ENCODE results near the gene ABCF2.

Gene ABCF2

GRCh38 chr7:151168787-151169162 is 58.2 kb downstream of the ABCF2 start:
- no peak for TF ChIP-seq CTCF (IDR thresholded peaks at IDR 0.05)

DNA sequence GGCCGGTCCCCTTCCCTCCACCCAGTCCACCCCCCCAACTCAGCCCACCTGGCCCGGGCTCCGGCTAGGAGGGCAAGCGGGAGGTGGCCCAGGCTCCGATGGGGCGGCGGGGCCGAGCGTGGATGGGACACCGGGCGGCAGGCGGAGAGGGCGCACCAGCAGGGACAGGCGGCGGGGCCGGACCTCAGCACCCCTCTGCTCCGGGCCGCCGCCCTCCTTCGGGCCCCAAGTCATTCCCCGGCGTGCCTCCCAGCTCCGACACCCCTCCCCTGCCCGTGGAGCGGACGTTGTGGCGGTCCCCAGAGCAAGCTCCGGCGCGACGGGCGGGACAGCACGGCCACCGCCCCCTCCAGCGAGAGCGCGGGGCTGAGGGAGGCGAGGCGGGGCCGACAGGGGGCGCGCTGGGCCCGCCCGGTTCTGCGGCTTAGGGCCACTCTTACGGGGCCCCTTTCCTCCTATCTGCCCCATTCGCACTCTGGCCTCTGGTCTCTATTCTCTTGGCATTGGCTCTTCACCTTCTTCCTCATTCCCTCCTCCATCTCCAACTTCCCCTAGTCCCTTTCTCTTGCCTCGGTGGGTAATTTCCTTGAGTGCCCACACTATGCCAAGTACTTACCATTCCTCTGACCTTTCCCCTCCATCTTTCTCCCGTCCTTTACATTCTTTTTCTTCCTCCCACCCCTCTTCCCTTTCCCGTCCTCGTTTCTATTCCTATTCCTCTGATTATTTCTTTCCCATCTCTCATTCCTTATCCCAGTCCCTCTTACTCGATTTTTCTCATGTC is 58.8 kb downstream of the ABCF2 start:
- peak; percentile 62 for TF ChIP-seq CTCF (IDR thresholded peaks at IDR 0.05)

DNA sequence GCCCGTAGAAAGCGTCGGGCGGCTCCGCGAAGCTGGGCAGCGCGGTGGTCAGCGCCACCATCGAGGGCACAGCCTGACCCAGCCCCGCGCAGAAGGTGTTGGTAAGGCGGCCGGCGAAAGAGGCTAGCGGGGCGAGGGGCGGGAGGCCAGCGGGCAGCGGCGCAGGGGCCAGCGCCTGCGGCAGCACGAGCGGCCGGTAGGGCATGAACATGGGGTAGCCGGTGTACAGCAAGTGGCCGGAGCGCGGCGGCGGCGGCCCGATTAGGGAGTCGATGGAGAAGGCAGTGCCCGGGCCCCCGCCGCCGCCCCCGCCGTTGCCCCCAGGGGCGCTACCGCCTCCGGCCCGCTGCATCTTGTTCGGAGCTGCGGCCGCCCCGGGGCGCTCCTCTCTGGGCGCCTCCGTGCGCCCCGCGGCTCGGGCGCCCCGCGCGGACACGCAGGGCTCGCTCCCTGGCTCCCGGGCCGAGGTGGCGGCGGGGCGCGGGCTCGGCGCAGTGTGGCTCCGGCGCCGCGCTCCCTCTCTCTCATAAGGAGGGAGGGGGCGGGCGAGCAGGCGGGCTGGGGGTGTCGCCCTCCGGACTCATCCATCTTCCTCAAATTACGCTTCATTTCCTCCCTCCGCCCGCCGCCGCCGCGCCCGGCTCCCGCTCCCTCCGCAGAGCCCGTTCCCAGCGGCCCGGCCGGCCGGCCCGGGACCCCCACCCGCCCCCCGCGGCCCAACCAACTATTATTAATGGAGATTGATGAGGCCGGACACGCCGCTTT is 59.6 kb downstream of the ABCF2 start, which contains the start of gene GBX1:
TSS of gene GBX1 (minus strand) at position 498 of the 765 bp plus-strand sequence. CDS start at position 352, 146 bp downstream.
- 0 out of 2 replicates have a peak, but pooled peaks have one; percentile 8 for TF ChIP-seq CTCF (IDR thresholded peaks at IDR 0.05)

DNA sequence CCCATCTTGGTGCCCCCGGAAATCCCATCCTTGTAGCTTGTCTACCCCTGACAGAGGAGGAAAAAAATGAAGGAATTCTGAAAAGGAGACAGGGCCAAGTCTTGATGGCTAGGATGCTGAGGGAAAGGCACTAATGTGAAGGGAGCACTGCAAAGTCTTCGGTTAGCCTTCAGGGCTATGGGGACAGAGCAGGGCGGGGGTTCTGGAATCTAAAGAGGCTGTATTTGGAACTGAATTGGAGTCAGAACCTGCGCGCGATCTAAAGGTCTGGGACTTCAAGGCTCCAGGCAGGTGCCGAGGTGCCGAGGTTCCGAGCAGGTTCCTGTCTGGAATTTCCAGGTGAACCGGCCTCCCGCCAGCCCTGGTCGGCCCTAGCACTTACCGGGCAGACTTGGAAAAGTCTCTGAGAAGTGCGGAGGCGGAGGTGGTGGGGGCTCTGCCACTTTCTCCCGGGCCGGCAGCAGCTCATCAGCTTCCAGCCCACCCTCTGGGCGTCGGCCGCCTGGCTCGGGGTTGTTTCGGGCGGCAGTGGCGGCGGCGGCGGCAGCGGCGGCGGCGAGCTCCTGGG is 60.3 kb downstream of the ABCF2 start:
- no peak for TF ChIP-seq CTCF (IDR thresholded peaks at IDR 0.05)

Data from LNCAP (cell line).